Chondrocyte (in vitro differentiated cells): ENCODE measurements around the gene AKAIN1. TPM values are rescaled to one million over a fixed set of nuclear protein-coding genes. Genes with fewer than 3 reads are reported as not detected.
A peak's percentile ranks its signal among the peaks of the same experiment; 100 is the strongest.

Source experiments
- DNase-seq: peaks from one replicate; pipeline ENCODE4 v3.0.0; 2021; ENCODE audit warnings: mixed read lengths, low spot score
- H3K27ac Mint-ChIP-seq: one replicate; pipeline ENCODE4 v1.8.0; 2021; ENCODE audit warnings: mild to moderate bottlenecking, moderate library complexity, mixed read lengths; ENCODE audit not compliant: unreplicated experiment
- H3K27me3 Mint-ChIP-seq: 2 replicates; pipeline ENCODE4 v1.8.0; 2021; ENCODE audit warnings: low read depth, mixed read lengths
- H3K36me3 Mint-ChIP-seq: 2 replicates; pipeline ENCODE4 v1.8.0; 2021; ENCODE audit warnings: low read depth, mixed read lengths
- H3K4me1 Mint-ChIP-seq: 2 replicates; pipeline ENCODE4 v1.8.0; 2021; ENCODE audit warnings: low read depth, mild to moderate bottlenecking, mixed read lengths
- H3K4me3 Mint-ChIP-seq: one replicate; pipeline ENCODE4 v1.8.0; 2021; ENCODE audit warnings: mild to moderate bottlenecking, moderate library complexity, mixed read lengths; ENCODE audit not compliant: unreplicated experiment
- H3K9me3 Mint-ChIP-seq: 2 replicates; pipeline ENCODE4 v1.8.0; 2021; ENCODE audit warnings: low read depth, mixed read lengths
- total RNA-seq: library from RNA; stranded (reverse); gene quantifications from 3 replicates; pipeline ENCODE4 v1.2.1, GENCODE V29; 2021
- TF ChIP-seq, protein P1 (sequence below): fragments of 200-600 bp; sonication (generic); IDR thresholded peaks from 2 replicates; pipeline ENCODE4 v1.5.0; 2021; ENCODE audit warnings: antibody characterized with exemption, mild to moderate bottlenecking, moderate library complexity

The AKAIN1 gene
- total RNA-seq, 1 donor from 2014 or later = not detected

DNA sequence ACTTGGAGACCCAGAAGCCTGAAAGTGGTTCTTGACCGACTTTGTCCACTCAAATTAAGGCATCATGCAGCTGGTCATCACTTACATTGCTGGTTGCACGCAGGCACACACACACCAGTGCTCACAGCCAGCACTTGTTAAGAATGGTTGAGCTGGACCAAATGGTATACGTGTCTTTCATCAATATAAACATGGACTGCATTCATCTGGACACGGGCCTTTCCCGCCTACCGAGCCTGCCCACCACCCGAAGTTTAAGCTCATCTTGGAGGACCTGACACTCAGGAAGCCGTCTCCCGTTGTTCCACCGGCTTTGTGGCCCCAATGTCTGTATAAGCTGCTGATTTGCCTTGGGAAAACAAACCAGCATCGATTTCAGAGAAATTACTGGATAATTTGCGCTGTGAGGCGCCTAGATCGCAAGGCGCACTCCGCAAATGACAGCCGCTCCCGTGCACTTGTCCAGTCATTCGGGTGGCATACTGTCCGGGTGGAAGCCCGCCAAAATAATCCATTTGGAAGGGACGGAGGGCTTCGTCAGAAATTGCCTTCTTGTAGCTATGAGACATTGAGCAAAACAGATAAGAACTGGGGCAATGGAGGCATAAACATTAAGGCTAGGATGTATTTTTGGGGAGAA, 40.1 kb upstream of the AKAIN1 start:
- DNase-seq = no peak
- TF ChIP-seq, protein P1, sequence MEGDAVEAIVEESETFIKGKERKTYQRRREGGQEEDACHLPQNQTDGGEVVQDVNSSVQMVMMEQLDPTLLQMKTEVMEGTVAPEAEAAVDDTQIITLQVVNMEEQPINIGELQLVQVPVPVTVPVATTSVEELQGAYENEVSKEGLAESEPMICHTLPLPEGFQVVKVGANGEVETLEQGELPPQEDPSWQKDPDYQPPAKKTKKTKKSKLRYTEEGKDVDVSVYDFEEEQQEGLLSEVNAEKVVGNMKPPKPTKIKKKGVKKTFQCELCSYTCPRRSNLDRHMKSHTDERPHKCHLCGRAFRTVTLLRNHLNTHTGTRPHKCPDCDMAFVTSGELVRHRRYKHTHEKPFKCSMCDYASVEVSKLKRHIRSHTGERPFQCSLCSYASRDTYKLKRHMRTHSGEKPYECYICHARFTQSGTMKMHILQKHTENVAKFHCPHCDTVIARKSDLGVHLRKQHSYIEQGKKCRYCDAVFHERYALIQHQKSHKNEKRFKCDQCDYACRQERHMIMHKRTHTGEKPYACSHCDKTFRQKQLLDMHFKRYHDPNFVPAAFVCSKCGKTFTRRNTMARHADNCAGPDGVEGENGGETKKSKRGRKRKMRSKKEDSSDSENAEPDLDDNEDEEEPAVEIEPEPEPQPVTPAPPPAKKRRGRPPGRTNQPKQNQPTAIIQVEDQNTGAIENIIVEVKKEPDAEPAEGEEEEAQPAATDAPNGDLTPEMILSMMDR = no peak
- peak overlapping the region; percentile 93 for H3K4me3 Mint-ChIP-seq
- H3K27me3 Mint-ChIP-seq = no peaks in the 10 kb centered on the region
- peaks cover 30% of the 10 kb centered on the region for H3K4me1 Mint-ChIP-seq
- peaks cover 8% of the 10 kb centered on the region for H3K36me3 Mint-ChIP-seq
- peaks cover 13% of the 10 kb centered on the region for H3K9me3 Mint-ChIP-seq
- H3K27ac Mint-ChIP-seq = peak overlapping the region; percentile 100

DNA sequence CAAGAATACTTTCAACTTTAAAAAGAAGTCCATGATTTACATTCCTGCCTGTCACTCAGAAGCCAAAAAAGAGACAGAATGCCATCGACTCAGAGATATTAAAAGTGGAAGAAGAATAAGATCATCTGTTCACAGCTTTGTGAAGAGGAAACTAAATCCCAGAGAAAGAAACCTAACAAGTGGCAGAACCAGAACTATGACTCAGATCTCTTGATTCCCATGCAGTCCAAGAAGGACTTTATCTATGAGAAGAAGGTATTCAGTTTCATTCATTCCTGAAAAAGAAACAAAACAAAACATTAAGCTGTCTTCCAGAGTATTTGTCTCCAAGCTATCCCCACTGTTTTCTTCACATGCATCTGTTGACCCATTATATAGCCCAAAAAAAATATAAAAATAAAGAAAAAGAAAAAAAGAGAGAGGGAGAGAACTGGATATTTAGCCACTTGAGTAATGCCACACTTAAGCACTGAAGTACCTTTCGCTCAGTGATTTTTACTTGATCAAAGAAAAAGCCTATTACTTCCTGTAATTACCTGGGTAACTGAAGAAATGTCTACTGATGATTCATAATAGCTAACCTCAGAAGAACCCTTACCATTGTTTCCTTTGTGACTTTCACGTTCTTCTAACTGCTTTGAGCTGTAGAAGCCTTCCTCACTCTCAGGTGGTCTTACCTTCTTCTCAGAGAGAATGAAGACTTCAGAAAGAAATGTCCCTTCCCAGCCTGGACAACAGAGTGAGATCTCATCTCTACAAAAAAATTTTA, 17.7 kb upstream of the AKAIN1 start:
- TF ChIP-seq, protein P1 = no peak
- no peak overlapping the region for H3K4me3 Mint-ChIP-seq
- no peaks in the 10 kb centered on the region for H3K4me1 Mint-ChIP-seq
- DNase-seq = no peak
- H3K36me3 Mint-ChIP-seq = no peaks in the 10 kb centered on the region
- peaks cover 16% of the 10 kb centered on the region for H3K27me3 Mint-ChIP-seq
- H3K9me3 Mint-ChIP-seq = no peaks in the 10 kb centered on the region
- H3K27ac Mint-ChIP-seq = no peak overlapping the region

DNA sequence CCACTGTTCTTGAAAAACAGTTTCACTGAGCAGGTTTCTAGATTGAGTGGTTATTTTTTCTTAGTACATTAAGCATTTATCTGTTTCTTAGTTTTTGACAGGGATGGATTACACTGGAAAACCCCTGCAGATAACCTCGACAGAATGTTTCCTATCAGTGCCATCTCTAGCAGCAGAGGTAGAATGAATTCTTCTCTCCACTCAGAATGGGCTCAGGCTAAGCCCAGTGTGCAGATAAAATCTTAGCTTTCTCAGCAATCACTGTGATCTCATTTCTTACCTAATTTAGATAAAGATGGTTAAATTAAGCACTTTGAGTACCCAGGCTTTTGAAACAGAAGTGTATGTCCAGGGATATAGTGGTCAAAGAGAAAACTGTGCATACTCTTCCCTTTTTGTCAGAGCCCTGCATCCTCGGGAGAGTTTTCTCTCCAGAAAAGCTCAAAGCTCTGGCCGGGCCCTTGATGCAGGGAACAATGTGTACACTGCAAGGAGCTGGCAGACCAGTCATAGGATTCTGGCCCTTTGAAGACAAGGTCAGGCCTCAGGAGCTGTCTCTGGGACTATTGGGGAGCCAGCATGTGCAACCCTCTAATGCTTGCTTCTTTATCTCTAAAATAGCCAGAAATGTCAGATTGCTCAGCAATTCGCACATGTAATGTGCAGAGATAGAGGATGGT, 10.6 kb upstream of the AKAIN1 start:
- TF ChIP-seq, protein P1 = no peak
- no peak for DNase-seq
- Mint-ChIP-seq H3K27ac (no peak overlapping the region), H3K4me1 (no peaks in the 10 kb centered on the region), H3K27me3 (peaks cover 7% of the 10 kb centered on the region), H3K9me3 (no peaks in the 10 kb centered on the region), H3K4me3 (no peak overlapping the region), H3K36me3 (no peaks in the 10 kb centered on the region)

DNA sequence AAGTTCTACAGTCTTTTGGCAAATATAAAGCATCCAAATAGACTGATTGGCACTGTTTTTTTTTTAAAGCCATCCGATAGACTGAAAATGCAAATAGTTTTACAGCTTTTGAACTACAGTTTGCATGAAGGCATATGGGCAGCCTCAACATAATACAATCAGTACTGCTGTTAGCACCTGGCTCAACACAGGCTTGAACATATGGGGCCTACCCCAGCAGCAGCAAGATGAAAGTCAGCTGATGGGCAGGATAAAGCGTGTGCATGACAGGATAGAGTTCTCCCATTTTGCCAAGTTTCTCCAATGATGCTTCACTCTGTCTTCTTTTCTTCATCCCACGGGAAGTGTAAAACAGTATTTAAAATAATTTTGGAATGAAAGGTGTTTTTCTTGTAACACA, 1.3 kb upstream of the AKAIN1 start:
- TF ChIP-seq, protein P1 = no peak
- no peak for DNase-seq
- no peak overlapping the region for H3K4me3 Mint-ChIP-seq
- no peaks in the 10 kb centered on the region for H3K36me3 Mint-ChIP-seq
- H3K27me3 Mint-ChIP-seq = peaks cover 52% of the 10 kb centered on the region
- no peak overlapping the region for H3K27ac Mint-ChIP-seq
- peaks cover 5% of the 10 kb centered on the region for H3K4me1 Mint-ChIP-seq
- no peaks in the 10 kb centered on the region for H3K9me3 Mint-ChIP-seq

DNA sequence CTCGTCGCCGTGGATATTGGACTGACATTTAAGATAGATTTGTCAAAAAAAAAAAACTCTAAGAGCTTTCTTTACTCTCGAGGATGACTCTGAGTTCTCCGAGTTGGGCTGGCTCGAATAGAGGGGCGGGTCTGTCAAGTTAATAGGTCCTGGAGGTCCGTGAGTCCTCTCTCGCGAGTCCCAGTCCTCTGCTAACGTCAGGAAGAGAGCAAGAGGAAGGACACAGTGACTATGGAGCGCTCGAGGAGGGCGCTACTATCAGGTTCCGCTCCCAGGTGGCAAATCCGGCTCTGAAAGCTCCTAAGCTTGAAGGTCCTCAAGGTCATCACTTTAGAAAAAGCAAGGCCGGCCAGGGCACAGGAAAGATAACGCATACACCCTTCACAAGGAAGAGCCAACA, 404 bp upstream of the AKAIN1 start:
- Mint-ChIP-seq H3K36me3 (no peaks in the 10 kb centered on the region), H3K9me3 (no peaks in the 10 kb centered on the region), H3K4me1 (peaks cover 5% of the 10 kb centered on the region), H3K27me3 (peaks cover 51% of the 10 kb centered on the region), H3K4me3 (no peak overlapping the region), H3K27ac (no peak overlapping the region)
- TF ChIP-seq, protein P1 = no peak
- no peak for DNase-seq
